Mucosa of stomach (tissue), 1 donor: ENCODE results near the gene GPR157.

ENCODE experiments used
- H3K27me3 ChIP-seq: one replicate; pipeline ENCODE4 v1.7.0; 2013; ENCODE audit warnings: mild to moderate bottlenecking, low read length; ENCODE audit not compliant: control insufficient read depth, insufficient read depth
- H3K36me3 ChIP-seq: one replicate; pipeline ENCODE4 v1.7.0; 2013; ENCODE audit warnings: low read length; ENCODE audit not compliant: control insufficient read depth, insufficient read depth
- H3K4me1 ChIP-seq: one replicate; pipeline ENCODE4 v1.7.0; 2013; ENCODE audit warnings: mild to moderate bottlenecking, low read length; ENCODE audit not compliant: control insufficient read depth, insufficient read depth
- H3K4me3 ChIP-seq: one replicate; pipeline ENCODE4 v1.7.0; 2013; ENCODE audit warnings: low read length
- H3K9ac ChIP-seq: one replicate; pipeline ENCODE4 v1.7.0; 2013; ENCODE audit warnings: mild to moderate bottlenecking, low read length, moderate library complexity
- H3K9me3 ChIP-seq: one replicate; pipeline ENCODE4 v1.7.0; 2013; ENCODE audit warnings: mild to moderate bottlenecking, low read length, moderate library complexity; ENCODE audit not compliant: control insufficient read depth
- donor health status: Pancreatic carcinoma.

Gene GPR157

GRCh38 chr1:9065213-9065751 is 63.6 kb downstream of the GPR157 start:
- Histone ChIP-seq H3K27me3 (no peaks in the 10 kb centered on the region), H3K4me3 (no peak overlapping the region), H3K4me1 (peaks cover 5% of the 10 kb centered on the region), H3K9ac (no peak overlapping the region), H3K36me3 (no peaks in the 10 kb centered on the region), H3K9me3 (no peaks in the 10 kb centered on the region)

GRCh38 chr1:9062846-9063245 is 66.1 kb downstream of the GPR157 start:
- no peaks in the 10 kb centered on the region for H3K9me3 ChIP-seq
- no peaks in the 10 kb centered on the region for H3K4me1 ChIP-seq
- H3K36me3 ChIP-seq, result no peaks in the 10 kb centered on the region
- H3K9ac ChIP-seq, result no peak overlapping the region
- H3K4me3 ChIP-seq, result no peak overlapping the region
- H3K27me3 ChIP-seq, result no peaks in the 10 kb centered on the region

GRCh38 chr1:9062021-9062471 is 66.9 kb downstream of the GPR157 start:
- Histone ChIP-seq H3K9ac (no peak overlapping the region), H3K4me1 (no peaks in the 10 kb centered on the region)

GRCh38 chr1:9061252-9061960 is 67.5 kb downstream of the GPR157 start:
- Histone ChIP-seq H3K4me3 (no peak overlapping the region), H3K36me3 (no peaks in the 10 kb centered on the region), H3K4me1 (no peaks in the 10 kb centered on the region), H3K27me3 (no peaks in the 10 kb centered on the region), H3K9ac (no peak overlapping the region), H3K9me3 (no peaks in the 10 kb centered on the region)

More at GRCh38 chr1:9062021-9062471, 66.9 kb downstream of the GPR157 start:
- H3K27me3 ChIP-seq, result no peaks in the 10 kb centered on the region
- H3K4me3 ChIP-seq, result no peak overlapping the region
- H3K9me3 ChIP-seq, result no peaks in the 10 kb centered on the region
- H3K36me3 ChIP-seq, result no peaks in the 10 kb centered on the region

- Histone ChIP-seq H3K9me3 (no peaks in the 10 kb centered on the region), H3K36me3 (no peaks in the 10 kb centered on the region), H3K4me1 (no peaks in the 10 kb centered on the region), H3K4me3 (no peak overlapping the region), H3K27me3 (no peaks in the 10 kb centered on the region), H3K9ac (no peak overlapping the region)
These were observed 68.8 kb downstream of the GPR157 start for GRCh38 chr1:9059891-9060744.

- Histone ChIP-seq H3K36me3 (no peaks in the 10 kb centered on the region), H3K4me1 (no peaks in the 10 kb centered on the region), H3K27me3 (no peaks in the 10 kb centered on the region), H3K4me3 (no peak overlapping the region), H3K9me3 (no peaks in the 10 kb centered on the region), H3K9ac (no peak overlapping the region)
These were observed 70.4 kb downstream of the GPR157 start for GRCh38 chr1:9058465-9058864.

GRCh38 chr1:9057851-9058250 is 71.1 kb downstream of the GPR157 start:
- no peak overlapping the region for H3K4me3 ChIP-seq
- H3K9ac ChIP-seq, result no peak overlapping the region
- H3K4me1 ChIP-seq, result no peaks in the 10 kb centered on the region
- no peaks in the 10 kb centered on the region for H3K9me3 ChIP-seq
- no peaks in the 10 kb centered on the region for H3K27me3 ChIP-seq
- no peaks in the 10 kb centered on the region for H3K36me3 ChIP-seq

- no peak overlapping the region for H3K9ac ChIP-seq
- H3K36me3 ChIP-seq, result no peaks in the 10 kb centered on the region
- H3K27me3 ChIP-seq, result no peaks in the 10 kb centered on the region
- no peaks in the 10 kb centered on the region for H3K9me3 ChIP-seq
- H3K4me1 ChIP-seq, result no peaks in the 10 kb centered on the region
- H3K4me3 ChIP-seq, result no peak overlapping the region
These were observed 76.4 kb downstream of the GPR157 start for GRCh38 chr1:9052272-9053049.

GRCh38 chr1:9051379-9051778 is 77.5 kb downstream of the GPR157 start:
- no peak overlapping the region for H3K9ac ChIP-seq
- H3K4me3 ChIP-seq, result no peak overlapping the region
- H3K9me3 ChIP-seq, result no peaks in the 10 kb centered on the region
- no peaks in the 10 kb centered on the region for H3K36me3 ChIP-seq
- H3K4me1 ChIP-seq, result no peaks in the 10 kb centered on the region
- H3K27me3 ChIP-seq, result no peaks in the 10 kb centered on the region

- Histone ChIP-seq H3K4me1 (no peaks in the 10 kb centered on the region), H3K4me3 (no peak overlapping the region), H3K9ac (no peak overlapping the region), H3K36me3 (no peaks in the 10 kb centered on the region), H3K27me3 (no peaks in the 10 kb centered on the region), H3K9me3 (no peaks in the 10 kb centered on the region)
These were observed 78.1 kb downstream of the GPR157 start for GRCh38 chr1:9050803-9051202.
